HEK293 (cell line): ENCODE measurements around the gene LRIF1.

ENCODE experiments used
- CTCF ChIA-PET: fragments of 350-600 bp; formaldehyde crosslinking; extraction: SDS; loops from one replicate; lab custom pipeline; 2021; ENCODE audit warnings: antibody characterized with exemption; lab: Yijun Ruan, JAX
- POLR2A ChIA-PET: fragments of 300-600 bp; formaldehyde crosslinking; extraction: SDS; loops from one replicate; lab custom pipeline; 2020; ENCODE audit warnings: antibody characterized with exemption, inconsistent platforms; lab: Yijun Ruan, JAX
- H3K27ac ChIP-seq: fragments of 200-500 bp; sonication (Bioruptor generic); 2 replicates; pipeline ENCODE4 v1.5.1; 2014; ENCODE audit warnings: low read depth, low read length, control low read depth, inconsistent platforms; ENCODE audit errors: extremely low read depth
- H3K36me3 ChIP-seq, 2 experiments: fragments of 200-500 bp in 1 of 2; sonication (Bioruptor generic) in 1 of 2; 1 replicate in 1 of 2; 2 replicates in 1 of 2; pipeline ENCODE4 v1.5.1; 2014 to 2017; ENCODE audit warnings: inconsistent platforms in 2 of 2, low read length in 2 of 2; ENCODE audit not compliant: control insufficient read depth in 2 of 2, insufficient read depth in 1 of 2
- H3K4me1 ChIP-seq: fragments of 200-500 bp; sonication (Bioruptor generic); 2 replicates; pipeline ENCODE4 v1.5.1; 2014; ENCODE audit warnings: mild to moderate bottlenecking, low read length, inconsistent platforms; ENCODE audit not compliant: control insufficient read depth, insufficient read depth
- H3K4me3 ChIP-seq: 2 replicates; pipeline ENCODE4 v1.5.1; 2011; ENCODE audit warnings: low read depth, mild to moderate bottlenecking, control low read depth, low read length, moderate library complexity
- H3K9me3 ChIP-seq: fragments of 200-500 bp; sonication (Bioruptor generic); 2 replicates; pipeline ENCODE4 v1.5.1; 2014; ENCODE audit warnings: low read depth, low read length, inconsistent platforms; ENCODE audit not compliant: control insufficient read depth, insufficient read depth
- CTCF ChIP-seq: fragments of 450-650 bp; formaldehyde crosslinking; IDR thresholded peaks from 2 replicates; pipeline ENCODE4 v1.5.1; 2016; ENCODE audit warnings: missing biosample characterization, missing genetic modification characterization
- GLI2 ChIP-seq: fragments of 450-650 bp; formaldehyde crosslinking; IDR thresholded peaks from 2 replicates; pipeline ENCODE4; 2017; ENCODE audit warnings: missing biosample characterization, missing genetic modification characterization, low read depth, borderline replicate concordance
- KLF16 ChIP-seq: fragments of 450-650 bp; formaldehyde crosslinking; IDR thresholded peaks from 2 replicates; pipeline ENCODE4 v1.5.1; 2017; ENCODE audit warnings: missing biosample characterization, missing genetic modification characterization
- PBX3 ChIP-seq: sonication (generic); formaldehyde crosslinking; IDR thresholded peaks from 2 replicates; pipeline ENCODE4 v1.8.1; 2022; ENCODE audit warnings: mild to moderate bottlenecking, moderate library complexity, missing genetic modification reagents
- REPIN1 ChIP-seq: fragments of 450-650 bp; formaldehyde crosslinking; IDR thresholded peaks from 2 replicates; pipeline ENCODE4 v1.5.1; 2017; ENCODE audit warnings: missing biosample characterization, missing genetic modification characterization, low read depth
- SCRT2 ChIP-seq: fragments of 450-650 bp; formaldehyde crosslinking; IDR thresholded peaks from 2 replicates; pipeline ENCODE4 v1.5.1; 2016; ENCODE audit warnings: missing biosample characterization, missing genetic modification characterization
- ZBTB17 ChIP-seq: fragments of 450-650 bp; formaldehyde crosslinking; IDR thresholded peaks from 2 replicates; pipeline ENCODE4 v1.5.1; 2016; ENCODE audit warnings: missing biosample characterization, missing genetic modification characterization
- ZFHX2 ChIP-seq: fragments of 450-650 bp; formaldehyde crosslinking; conservative IDR thresholded peaks from 2 replicates; pipeline ENCODE4 v1.5.1; 2016; ENCODE audit warnings: missing biosample characterization, missing genetic modification characterization
- ZFP37 ChIP-seq: fragments of 450-650 bp; formaldehyde crosslinking; IDR thresholded peaks from 2 replicates; pipeline ENCODE4 v1.5.1; 2016; ENCODE audit warnings: missing biosample characterization, missing genetic modification characterization
- ZFP69B ChIP-seq: fragments of 450-650 bp; formaldehyde crosslinking; IDR thresholded peaks from 2 replicates; pipeline ENCODE4 v1.5.1; 2016; ENCODE audit warnings: missing biosample characterization, missing genetic modification characterization
- ZNF121 ChIP-seq: fragments of 450-650 bp; formaldehyde crosslinking; IDR thresholded peaks from 2 replicates; pipeline ENCODE4 v1.5.1; 2016; ENCODE audit warnings: missing biosample characterization, missing genetic modification characterization
- ZNF146 ChIP-seq: fragments of 450-650 bp; formaldehyde crosslinking; IDR thresholded peaks from 2 replicates; pipeline ENCODE4 v1.5.1; 2016; ENCODE audit warnings: missing biosample characterization, missing genetic modification characterization
- ZNF157 ChIP-seq: fragments of 450-650 bp; formaldehyde crosslinking; IDR thresholded peaks from 2 replicates; pipeline ENCODE4 v1.5.1; 2016; ENCODE audit warnings: missing biosample characterization, missing genetic modification characterization
- ZNF214 ChIP-seq: fragments of 450-650 bp; formaldehyde crosslinking; IDR thresholded peaks from 2 replicates; pipeline ENCODE4 v1.5.1; 2017; ENCODE audit warnings: missing biosample characterization, mild to moderate bottlenecking, missing genetic modification characterization, borderline replicate concordance
- ZNF223 ChIP-seq: fragments of 450-650 bp; formaldehyde crosslinking; IDR thresholded peaks from 2 replicates; pipeline ENCODE4 v1.5.1; 2016; ENCODE audit warnings: missing biosample characterization, missing genetic modification characterization
- ZNF350 ChIP-seq: fragments of 450-650 bp; formaldehyde crosslinking; IDR thresholded peaks from 2 replicates; pipeline ENCODE4 v1.5.0; 2017; ENCODE audit warnings: missing biosample characterization, mild to moderate bottlenecking, missing genetic modification characterization
- ZNF404 ChIP-seq: fragments of 450-650 bp; formaldehyde crosslinking; IDR thresholded peaks from 2 replicates; pipeline ENCODE4 v1.5.1; 2017; ENCODE audit warnings: missing biosample characterization, missing genetic modification characterization
- ZNF416 ChIP-seq: fragments of 450-650 bp; formaldehyde crosslinking; IDR thresholded peaks from 2 replicates; pipeline ENCODE4 v1.5.1; 2016; ENCODE audit warnings: missing biosample characterization, missing genetic modification characterization
- ZNF449 ChIP-seq: fragments of 450-650 bp; formaldehyde crosslinking; IDR thresholded peaks from 2 replicates; pipeline ENCODE4 v1.5.1; 2017; ENCODE audit warnings: missing biosample characterization, mild to moderate bottlenecking, missing genetic modification characterization, moderate library complexity
- ZNF488 ChIP-seq: fragments of 450-650 bp; formaldehyde crosslinking; IDR thresholded peaks from 2 replicates; pipeline ENCODE4 v1.5.1; 2016; ENCODE audit warnings: missing biosample characterization, missing genetic modification characterization
- ZNF571 ChIP-seq: fragments of 450-650 bp; formaldehyde crosslinking; IDR thresholded peaks from 2 replicates; pipeline ENCODE4 v1.5.0; 2017; ENCODE audit warnings: missing biosample characterization, missing genetic modification characterization
- ZNF585B ChIP-seq: fragments of 450-650 bp; formaldehyde crosslinking; IDR thresholded peaks from 2 replicates; pipeline ENCODE4 v1.5.1; 2016; ENCODE audit warnings: missing biosample characterization, missing genetic modification characterization
- ZNF692 ChIP-seq: fragments of 450-650 bp; formaldehyde crosslinking; IDR thresholded peaks from 2 replicates; pipeline ENCODE4 v1.5.1; 2016; ENCODE audit warnings: missing biosample characterization, missing genetic modification characterization

LRIF1 gene

GRCh38 chr1:110921953-110922352 is 41.8 kb downstream of the LRIF1 start:
- Histone ChIP-seq H3K9me3 (no peaks in the 10 kb centered on the region), H3K4me3 (no peak overlapping the region), H3K27ac (no peak overlapping the region), H3K4me1 (no peaks in the 10 kb centered on the region), H3K36me3 (no peaks in the 10 kb centered on the region)
- peak; percentile 26; the same call in 1 of the 2 replicates for TF ChIP-seq ZNF146 (tag by site-specific recombination)
- no peak for TF ChIP-seq ZNF488 (tag by site-specific recombination)
- no peak for TF ChIP-seq ZNF214 (tag by site-specific recombination)
- no peak for TF ChIP-seq ZNF585B (tag by site-specific recombination)
- TF ChIP-seq ZNF157 (tag by site-specific recombination) = no peak
- ChIA-PET POLR2A (no interaction called here), CTCF (no interaction called here)

GRCh38 chr1:110918016-110918415 is 45.7 kb downstream of the LRIF1 start:
- Histone ChIP-seq H3K9me3 (no peaks in the 10 kb centered on the region), H3K4me3 (no peak overlapping the region), H3K36me3 (no peaks in the 10 kb centered on the region), H3K27ac (no peak overlapping the region), H3K4me1 (no peaks in the 10 kb centered on the region)
- TF ChIP-seq ZNF416 (tag by site-specific recombination) (no peak), ZNF121 (tag by site-specific recombination) (no peak), ZNF223 (tag by site-specific recombination) (no peak), REPIN1 (no peak), ZFP69B (tag by site-specific recombination) (no peak), CTCF (tag by site-specific recombination) (no peak)
- ChIA-PET POLR2A (no interaction called here), CTCF (no interaction called here)

GRCh38 chr1:110916669-110917306 is 46.9 kb downstream of the LRIF1 start:
- ChIA-PET POLR2A (no interaction called here), CTCF (interaction anchor here (0.6 kb wide), 1 partner anchor 114 kb away, joined by 3 read pairs; no protein-coding TSS in a partner anchor)
- H3K36me3 ChIP-seq = no peaks in the 10 kb centered on the region
- no peaks in the 10 kb centered on the region for H3K9me3 ChIP-seq
- TF ChIP-seq ZNF404 (tag by site-specific recombination) = no peak
- TF ChIP-seq ZBTB17 = peak; percentile 60
- peak; percentile 79 for TF ChIP-seq SCRT2 (tag by site-specific recombination)
- TF ChIP-seq ZNF350 = no peak
- H3K27ac ChIP-seq = no peak overlapping the region
- no peaks in the 10 kb centered on the region for H3K4me1 ChIP-seq
- H3K4me3 ChIP-seq = no peak overlapping the region

- no peaks in the 10 kb centered on the region for H3K36me3 ChIP-seq
- ChIA-PET CTCF (no interaction called here), POLR2A (no interaction called here)
- no peak overlapping the region for H3K4me3 ChIP-seq
- H3K9me3 ChIP-seq = no peaks in the 10 kb centered on the region
- no peaks in the 10 kb centered on the region for H3K4me1 ChIP-seq
- no peak overlapping the region for H3K27ac ChIP-seq
- TF ChIP-seq ZNF692 (tag by site-specific recombination) (no peak), ZFP37 (tag by site-specific recombination) (no peak), ZNF350 (no peak), KLF16 (tag by site-specific recombination) (no peak), REPIN1 (no peak), ZNF571 (tag by site-specific recombination) (no peak), PBX3 (CRISPR knock-in tag) (no peak), ZFHX2 (no peak), ZNF449 (tag by site-specific recombination) (no peak), GLI2 (tag by site-specific recombination) (no peak)
Measured at GRCh38 chr1:110916274-110916668, 47.5 kb downstream of the LRIF1 start.
